HepG2 (cell line): Measurements from ENCODE around the gene GABARAPL2. TPM values are rescaled to one million over a fixed set of nuclear protein-coding genes. Genes with fewer than 3 reads are reported as not detected.

Experiments used
- HIC2 ChIP-seq: sonication (generic); formaldehyde crosslinking; IDR thresholded peaks from 2 replicates; pipeline ENCODE4 v1.9.0; 2022; ENCODE audit warnings: low read depth, missing genetic modification reagents
- SAFB2 ChIP-seq: sonication (generic); formaldehyde crosslinking; IDR thresholded peaks from 2 replicates; pipeline ENCODE4 v1.5.1; 2020; ENCODE audit warnings: missing genetic modification reagents, low read depth, mild to moderate bottlenecking, borderline replicate concordance
- TFE3 ChIP-seq: IDR thresholded peaks from 2 replicates; pipeline ENCODE4 v1.6.1; 2016
- ZBED4 ChIP-seq: sonication (generic); formaldehyde crosslinking; IDR thresholded peaks from 2 replicates; pipeline ENCODE4 v1.4.0; 2020; ENCODE audit warnings: missing genetic modification reagents, borderline replicate concordance
- ZNF138 ChIP-seq: sonication (generic); formaldehyde crosslinking; IDR thresholded peaks from 2 replicates; pipeline ENCODE4 v1.5.0; 2020; ENCODE audit warnings: mild to moderate bottlenecking, low read depth, missing genetic modification reagents
- ZNF292 ChIP-seq: sonication (generic); formaldehyde crosslinking; IDR thresholded peaks from 2 replicates; pipeline ENCODE4 v1.8.1; 2022; ENCODE audit warnings: mild to moderate bottlenecking, low read depth, missing genetic modification reagents, borderline replicate concordance
- polyA plus RNA-seq, 8 experiments: library from polyadenylated mRNA; depleted of rRNA in 3 of 8; stranded (reverse) in 7 of 8; unstranded in 1 of 8; fragments of >200 nt; fragmentation: Illumina TruSeq in 4 of 8; extraction: Trizol in 4 of 8; gene quantifications; 2 replicates each; pipeline versions ENCODE4 v1.2.1 to v1.2.3, GENCODE V29; 2011 to 2016; ENCODE audit warnings: low read depth in 4 of 8, missing spikeins in 1 of 8, mixed read lengths in 1 of 8; ENCODE audit not compliant: insufficient read depth in 1 of 8
- total RNA-seq, 5 experiments: library from RNA; depleted of rRNA; stranded (reverse); fragments of >200 nt; fragmentation: Illumina TruSeq; extraction: Trizol; gene quantifications; 2 replicates each; pipeline ENCODE4 v1.2.3, GENCODE V29; 2016; ENCODE audit warnings: low read depth in 1 of 5
- TF ChIP-seq, protein P1 (sequence below): sonication (generic); formaldehyde crosslinking; IDR thresholded peaks from 2 replicates; pipeline ENCODE4 v1.4.0; 2020; ENCODE audit warnings: missing genetic modification reagents, borderline replicate concordance
- TF ChIP-seq, protein P2 (sequence below): sonication (generic); formaldehyde crosslinking; IDR thresholded peaks from 2 replicates; pipeline ENCODE4 v1.8.1; 2022; ENCODE audit warnings: mild to moderate bottlenecking, missing genetic modification reagents
- TF ChIP-seq, protein P3 (sequence below): sonication (generic); formaldehyde crosslinking; IDR thresholded peaks from 2 replicates; pipeline ENCODE4 v1.8.0; 2022; ENCODE audit warnings: mild to moderate bottlenecking, missing genetic modification reagents, borderline replicate concordance
- TF ChIP-seq, protein P4 (sequence below): sonication (generic); formaldehyde crosslinking; IDR thresholded peaks from 2 replicates; pipeline ENCODE4 v1.4.0; 2020; ENCODE audit warnings: mild to moderate bottlenecking, missing genetic modification reagents

GABARAPL2 gene
- total and polyA plus RNA-seq, 2 of the 13 experiments (the other 11 are each of a cell fraction or from before 2014, with no cell fraction given) = 76.4 to 83.0 TPM

GRCh38 chr16:75555707-75556430 lies 10.3 kb upstream of the GABARAPL2 start, which contains the start of gene TMEM231 (continued):
- TF ChIP-seq, protein P1, sequence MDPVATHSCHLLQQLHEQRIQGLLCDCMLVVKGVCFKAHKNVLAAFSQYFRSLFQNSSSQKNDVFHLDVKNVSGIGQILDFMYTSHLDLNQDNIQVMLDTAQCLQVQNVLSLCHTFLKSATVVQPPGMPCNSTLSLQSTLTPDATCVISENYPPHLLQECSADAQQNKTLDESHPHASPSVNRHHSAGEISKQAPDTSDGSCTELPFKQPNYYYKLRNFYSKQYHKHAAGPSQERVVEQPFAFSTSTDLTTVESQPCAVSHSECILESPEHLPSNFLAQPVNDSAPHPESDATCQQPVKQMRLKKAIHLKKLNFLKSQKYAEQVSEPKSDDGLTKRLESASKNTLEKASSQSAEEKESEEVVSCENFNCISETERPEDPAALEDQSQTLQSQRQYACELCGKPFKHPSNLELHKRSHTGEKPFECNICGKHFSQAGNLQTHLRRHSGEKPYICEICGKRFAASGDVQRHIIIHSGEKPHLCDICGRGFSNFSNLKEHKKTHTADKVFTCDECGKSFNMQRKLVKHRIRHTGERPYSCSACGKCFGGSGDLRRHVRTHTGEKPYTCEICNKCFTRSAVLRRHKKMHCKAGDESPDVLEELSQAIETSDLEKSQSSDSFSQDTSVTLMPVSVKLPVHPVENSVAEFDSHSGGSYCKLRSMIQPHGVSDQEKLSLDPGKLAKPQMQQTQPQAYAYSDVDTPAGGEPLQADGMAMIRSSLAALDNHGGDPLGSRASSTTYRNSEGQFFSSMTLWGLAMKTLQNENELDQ (CRISPR knock-in tag) = no peak
- TF ChIP-seq, protein P2, sequence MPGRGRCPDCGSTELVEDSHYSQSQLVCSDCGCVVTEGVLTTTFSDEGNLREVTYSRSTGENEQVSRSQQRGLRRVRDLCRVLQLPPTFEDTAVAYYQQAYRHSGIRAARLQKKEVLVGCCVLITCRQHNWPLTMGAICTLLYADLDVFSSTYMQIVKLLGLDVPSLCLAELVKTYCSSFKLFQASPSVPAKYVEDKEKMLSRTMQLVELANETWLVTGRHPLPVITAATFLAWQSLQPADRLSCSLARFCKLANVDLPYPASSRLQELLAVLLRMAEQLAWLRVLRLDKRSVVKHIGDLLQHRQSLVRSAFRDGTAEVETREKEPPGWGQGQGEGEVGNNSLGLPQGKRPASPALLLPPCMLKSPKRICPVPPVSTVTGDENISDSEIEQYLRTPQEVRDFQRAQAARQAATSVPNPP (CRISPR knock-in tag) = 0 out of 2 replicates have a peak, but pooled peaks have one; percentile 10
- TF ChIP-seq HIC2 (CRISPR knock-in tag) (0 out of 2 replicates have a peak, but pooled peaks have one; percentile 38), ZBED4 (no peak), ZNF138 (CRISPR knock-in tag) (peak; percentile 73; the same call in 1 of the 2 replicates), ZNF292 (CRISPR knock-in tag) (no peak), TFE3 (no peak), SAFB2 (CRISPR knock-in tag) (no peak; the same call in 1 of the 2 replicates)
- TF ChIP-seq, protein P3, sequence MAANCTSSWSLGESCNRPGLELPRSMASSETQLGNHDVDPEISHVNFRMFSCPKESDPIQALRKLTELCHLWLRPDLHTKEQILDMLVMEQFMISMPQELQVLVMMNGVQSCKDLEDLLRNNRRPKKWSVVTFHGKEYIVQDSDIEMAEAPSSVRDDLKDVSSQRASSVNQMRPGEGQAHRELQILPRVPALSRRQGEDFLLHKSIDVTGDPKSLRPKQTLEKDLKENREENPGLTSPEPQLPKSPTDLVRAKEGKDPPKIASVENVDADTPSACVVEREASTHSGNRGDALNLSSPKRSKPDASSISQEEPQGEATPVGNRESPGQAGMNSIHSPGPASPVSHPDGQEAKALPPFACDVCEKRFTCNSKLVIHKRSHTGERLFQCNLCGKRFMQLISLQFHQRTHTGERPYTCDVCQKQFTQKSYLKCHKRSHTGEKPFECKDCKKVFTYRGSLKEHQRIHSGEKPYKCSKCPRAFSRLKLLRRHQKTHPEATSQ (CRISPR knock-in tag) = 0 out of 2 replicates have a peak, but pooled peaks have one; percentile 2
- TF ChIP-seq, protein P4, sequence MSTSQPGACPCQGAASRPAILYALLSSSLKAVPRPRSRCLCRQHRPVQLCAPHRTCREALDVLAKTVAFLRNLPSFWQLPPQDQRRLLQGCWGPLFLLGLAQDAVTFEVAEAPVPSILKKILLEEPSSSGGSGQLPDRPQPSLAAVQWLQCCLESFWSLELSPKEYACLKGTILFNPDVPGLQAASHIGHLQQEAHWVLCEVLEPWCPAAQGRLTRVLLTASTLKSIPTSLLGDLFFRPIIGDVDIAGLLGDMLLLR (CRISPR knock-in tag) = peak; percentile 92
